Measurements from ENCODE around the gene PRDX2.

- TF ChIP-seq CTCF (IDR thresholded peaks at IDR 0.05; ENCODE audit: low read depth, low read length, poor library complexity, severe bottlenecking) (peak; percentile 75), EZH2phosphoT487 (IDR thresholded peaks at IDR 0.05; ENCODE audit: borderline replicate concordance, low read length) (no peak)
Measured at GRCh38 chr19:12766051-12766521, 35.5 kb downstream of the PRDX2 start.

Measured in DOHH2 (cell line).